ENCODE measurements around the gene WDR86. TPM values are rescaled to one million over a fixed set of nuclear protein-coding genes. Genes with fewer than 3 reads are reported as not detected.

Gene WDR86
- polyA plus RNA-seq, 3 donors = 24.3 to 52.0 (median 39.1) TPM

DNA sequence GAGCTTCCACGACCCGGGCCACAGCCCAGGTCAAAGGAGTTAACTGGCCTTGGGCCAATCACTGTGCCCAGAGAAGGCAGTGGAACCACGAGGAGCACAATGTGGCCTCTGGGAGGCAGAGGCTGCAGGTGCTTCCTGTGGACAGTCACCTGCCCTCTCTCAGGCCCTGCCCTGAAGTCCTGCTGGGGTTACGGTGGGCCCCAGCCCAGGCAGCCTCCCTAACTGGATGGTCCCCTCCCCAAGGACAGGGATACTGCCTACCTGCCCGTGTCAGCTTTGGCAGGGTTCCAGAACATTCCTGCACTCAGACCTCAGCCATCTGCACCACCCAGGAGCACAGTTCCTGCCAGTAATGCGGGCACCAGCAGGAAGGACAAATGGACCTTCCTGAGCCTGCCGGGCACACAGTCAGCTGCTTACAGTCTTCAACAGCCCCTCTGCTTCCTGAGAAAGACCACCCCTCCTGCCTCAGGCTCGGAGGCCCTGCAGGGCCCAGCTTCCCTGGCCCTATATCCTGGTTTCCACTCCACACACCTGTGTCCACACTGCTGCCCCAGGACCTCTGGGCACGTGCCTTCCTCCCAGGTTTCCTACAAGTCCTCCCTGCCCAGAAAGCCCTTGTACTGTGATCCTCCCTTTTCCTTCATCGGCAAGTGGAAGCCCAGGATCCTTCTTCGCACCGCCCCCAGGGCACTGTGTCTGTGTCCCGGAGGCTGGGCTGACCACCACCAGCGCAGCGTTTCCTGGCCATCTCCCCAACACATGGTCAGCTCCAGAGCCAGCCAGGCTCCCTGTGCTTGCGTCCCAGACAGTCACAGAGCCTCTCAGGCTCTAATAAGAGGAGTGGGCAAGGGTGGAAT, 23.3 kb downstream of the WDR86 start:
- DNase-seq (ENCODE audit: extremely low read depth in 1 of 11, low read depth in 9 of 11, low spot score in 4 of 11) = no peak

DNA sequence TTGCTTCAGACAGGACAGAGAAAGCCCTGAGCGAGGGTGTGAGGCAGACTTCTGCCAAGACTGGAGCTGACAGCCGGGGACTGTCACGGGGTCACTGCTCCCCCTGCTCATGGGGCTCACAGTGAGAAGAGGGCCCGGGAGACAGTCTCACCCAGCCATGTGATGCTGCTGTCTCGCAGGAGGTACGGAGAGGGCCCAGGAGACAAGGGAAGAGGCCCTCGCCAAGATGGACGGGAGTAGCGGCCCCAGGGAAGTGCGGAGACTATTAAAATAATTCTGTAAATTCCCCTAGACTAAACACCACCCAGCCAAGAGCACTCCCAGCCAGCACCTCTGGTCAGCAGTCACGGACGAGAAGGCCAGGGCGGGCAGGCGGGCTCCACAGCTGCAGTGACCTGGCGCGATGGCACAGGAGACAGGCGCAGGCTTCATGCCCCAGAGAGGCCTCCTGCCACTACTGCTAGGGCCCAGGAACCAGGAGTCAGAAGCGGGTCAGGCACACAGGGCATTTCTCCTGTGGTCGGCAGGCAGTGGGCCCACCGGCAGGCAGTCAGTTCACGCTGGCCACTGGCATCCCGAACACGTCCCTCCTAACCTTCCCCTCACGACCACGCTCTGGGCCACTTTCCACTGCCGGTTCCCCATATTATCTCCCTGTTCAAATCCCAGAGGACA, 24.1 kb downstream of the WDR86 start:
- DNase-seq (ENCODE audit: extremely low read depth in 1 of 11, low read depth in 9 of 11, low spot score in 4 of 11) = no peak

DNA sequence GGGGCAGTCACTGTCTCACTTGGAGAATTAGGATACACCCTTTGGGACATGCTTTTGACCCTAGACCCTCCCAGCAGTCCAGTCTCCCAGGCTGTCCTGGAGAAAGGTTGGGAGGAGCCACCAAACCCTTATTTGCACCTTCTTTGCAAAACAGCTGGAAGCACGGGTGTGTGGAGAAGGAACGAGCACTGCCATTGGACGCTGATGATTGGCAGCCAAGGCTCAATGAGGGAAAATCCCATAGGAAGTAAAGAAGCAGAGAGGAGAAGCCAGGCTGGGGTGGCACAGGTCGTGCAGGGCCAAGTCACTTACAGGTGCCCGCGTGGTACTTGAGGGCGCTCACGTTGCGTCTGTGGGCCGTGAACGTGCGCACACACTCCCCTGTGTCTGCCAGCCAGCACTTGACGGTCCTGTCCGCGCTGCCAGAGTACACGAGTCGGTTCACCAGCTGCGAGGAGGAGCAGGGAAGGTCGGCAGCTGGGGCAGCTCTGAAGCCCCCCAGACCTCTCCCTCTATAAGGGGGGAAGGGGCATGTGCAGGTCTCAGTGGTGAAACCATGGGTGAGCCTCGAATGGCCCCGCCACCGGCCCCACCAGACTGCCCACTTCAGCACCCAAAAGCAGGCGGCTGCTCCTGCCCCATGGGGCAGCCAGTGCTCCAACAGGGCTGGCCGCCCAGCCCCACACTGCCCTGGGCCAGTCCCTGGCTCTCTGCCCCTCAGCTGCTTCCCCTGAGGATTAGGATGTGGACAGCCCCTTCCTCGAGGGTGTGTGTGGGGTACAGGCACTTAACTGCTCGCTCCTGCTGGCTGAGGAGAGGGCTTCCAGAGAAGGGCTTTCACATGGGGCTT, 24.8 kb downstream of the WDR86 start:
- DNase-seq (ENCODE audit: extremely low read depth in 1 of 11, low read depth in 9 of 11, low spot score in 4 of 11) = no peak

DNA sequence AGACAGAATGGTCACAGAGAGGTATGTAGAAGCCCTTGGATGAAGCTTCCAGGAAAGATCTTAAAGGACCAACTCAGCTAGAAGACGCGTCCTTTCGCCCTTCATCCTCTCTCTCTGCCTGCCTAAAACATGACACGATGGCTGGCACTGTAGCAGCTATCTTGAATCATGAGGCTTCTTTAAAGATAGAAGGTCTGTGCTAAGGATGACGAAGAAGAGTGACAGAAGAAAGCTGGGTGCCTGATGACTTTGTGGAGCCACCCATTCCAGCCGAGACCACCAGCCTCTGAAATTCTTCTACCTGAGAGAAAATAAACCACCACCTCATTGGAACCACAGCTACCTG, 25.5 kb downstream of the WDR86 start:
- DNase-seq (ENCODE audit: extremely low read depth in 1 of 11, low read depth in 9 of 11, low spot score in 4 of 11) = no peak

DNA sequence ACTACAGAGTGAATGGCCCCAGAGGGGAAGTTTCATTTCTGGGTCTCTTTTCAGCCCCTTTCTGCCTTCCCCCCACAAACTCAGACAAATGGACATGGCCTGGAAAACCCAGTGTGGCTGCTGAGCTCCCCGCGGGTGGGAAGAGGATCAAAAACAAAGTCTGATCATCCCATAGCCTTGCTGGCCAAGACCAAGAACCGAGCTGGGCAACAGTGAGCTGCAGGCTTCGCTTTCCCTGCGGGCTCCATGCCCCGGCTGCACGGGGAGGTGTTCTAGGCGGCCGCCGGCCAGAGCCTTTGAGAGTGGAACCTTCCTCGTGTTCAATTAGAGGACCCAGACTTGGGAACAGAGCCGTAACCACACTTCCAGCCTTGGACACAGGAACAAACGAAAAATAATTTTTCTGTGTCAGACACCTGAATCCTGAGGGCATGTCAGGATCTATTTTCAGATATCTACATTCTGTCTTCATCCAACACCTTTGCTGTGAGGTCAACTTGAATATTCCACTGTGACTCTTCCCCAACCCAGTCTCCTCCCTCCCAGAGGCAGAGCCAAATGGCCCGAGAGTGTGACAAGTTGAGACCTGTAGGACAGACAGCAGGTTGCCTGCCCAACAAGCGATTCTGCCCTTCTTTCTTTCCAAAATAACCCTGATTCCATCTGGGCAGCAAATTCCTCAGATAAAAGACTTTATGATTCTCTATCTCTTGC, 26.0 kb downstream of the WDR86 start:
- no peak for DNase-seq (ENCODE audit: extremely low read depth in 1 of 11, low read depth in 9 of 11, low spot score in 4 of 11)

DNA sequence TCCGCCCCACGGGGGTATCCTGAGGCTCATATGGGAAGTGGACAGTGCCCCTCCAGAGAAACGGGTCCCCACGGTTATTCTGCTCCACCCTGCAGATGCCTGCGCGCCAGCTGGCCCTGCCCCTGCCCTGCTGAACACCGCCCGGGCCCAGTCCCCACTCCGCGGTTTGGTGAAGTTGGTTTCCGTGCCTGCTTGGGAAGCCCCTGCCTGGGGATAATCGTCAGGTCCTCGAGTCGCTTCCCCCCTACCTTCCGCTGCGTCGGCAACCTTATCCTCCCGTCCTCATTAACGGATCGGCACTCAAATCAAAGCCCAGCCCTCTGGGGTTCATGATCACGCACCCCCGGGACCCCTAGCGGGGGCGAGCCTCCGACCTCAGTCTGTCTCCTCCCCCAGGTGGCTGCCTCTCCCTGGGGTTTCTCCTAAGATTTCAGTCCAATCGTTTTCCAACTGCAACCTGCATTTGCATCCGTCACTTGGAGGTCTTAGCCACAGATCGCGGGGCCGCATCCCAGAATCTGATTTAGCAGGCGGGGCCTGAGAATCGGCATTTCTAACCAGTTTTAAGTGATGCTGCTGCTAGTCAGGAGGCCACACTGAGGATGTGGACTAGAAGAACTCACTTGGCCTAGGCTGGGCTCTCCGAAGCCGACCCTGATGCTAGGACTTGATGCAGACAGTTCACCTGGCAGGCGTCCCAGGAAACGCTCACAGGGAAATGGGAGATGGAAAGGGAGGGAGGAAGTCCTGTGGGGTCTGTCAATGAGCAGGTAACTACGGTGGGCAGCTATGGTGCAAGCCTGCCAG, 27.6 kb downstream of the WDR86 start:
- no peak for DNase-seq (ENCODE audit: extremely low read depth in 1 of 11, low read depth in 9 of 11, low spot score in 4 of 11)

DNA sequence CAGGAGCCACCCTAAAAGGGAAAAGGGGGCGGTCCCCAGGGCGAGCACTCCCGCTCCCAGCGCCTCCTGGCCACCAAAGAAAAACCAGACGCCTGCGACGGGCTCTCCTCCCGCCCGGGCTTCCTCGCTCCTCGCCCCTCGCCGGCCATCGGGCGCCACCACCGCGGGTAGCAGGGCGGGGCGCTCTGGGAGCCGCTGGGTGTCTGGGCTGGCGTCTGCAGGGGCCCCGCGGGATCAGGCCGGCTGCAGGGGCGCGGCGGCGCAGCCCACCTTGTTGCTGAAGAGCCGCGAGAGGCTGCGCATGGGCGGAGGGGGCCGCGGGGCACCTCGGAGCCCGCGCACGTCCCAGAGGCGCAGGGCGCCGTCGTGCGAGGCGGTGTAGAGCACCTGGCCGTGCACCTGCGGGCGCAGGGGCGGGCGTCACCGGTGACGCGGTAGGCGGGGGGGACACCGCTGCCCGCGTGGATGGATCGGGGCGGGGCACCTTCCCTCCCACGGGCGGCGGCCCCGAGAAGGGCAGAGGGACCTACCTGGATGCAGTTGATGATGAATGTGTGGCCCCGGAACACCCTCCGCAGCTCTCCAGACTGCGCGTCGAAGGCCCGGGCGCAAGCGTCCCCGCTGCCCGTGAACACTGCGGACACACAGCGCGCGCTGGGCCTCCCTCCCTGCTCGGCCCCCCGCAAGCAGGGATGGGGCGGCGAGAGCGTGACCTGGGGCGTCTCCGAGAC, 28.3 kb downstream of the WDR86 start:
- DNase-seq (ENCODE audit: extremely low read depth in 1 of 11, low read depth in 9 of 11, low spot score in 4 of 11) = no peak

DNA sequence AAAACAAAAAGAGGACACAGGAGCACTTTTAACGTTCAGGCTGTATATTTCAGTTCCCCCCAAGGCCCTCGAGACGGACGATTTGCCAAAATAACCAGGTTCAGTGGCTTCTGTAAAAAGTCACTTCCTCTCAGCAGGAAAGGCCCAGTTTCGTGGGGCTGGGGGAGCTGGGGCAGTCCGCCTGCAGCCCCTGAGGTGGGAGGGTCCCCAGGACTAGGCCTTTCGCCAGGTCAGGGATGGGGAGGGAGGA, 28.8 kb downstream of the WDR86 start:
- DNase-seq (ENCODE audit: extremely low read depth in 1 of 11, low read depth in 9 of 11, low spot score in 4 of 11) = no peak

DNA sequence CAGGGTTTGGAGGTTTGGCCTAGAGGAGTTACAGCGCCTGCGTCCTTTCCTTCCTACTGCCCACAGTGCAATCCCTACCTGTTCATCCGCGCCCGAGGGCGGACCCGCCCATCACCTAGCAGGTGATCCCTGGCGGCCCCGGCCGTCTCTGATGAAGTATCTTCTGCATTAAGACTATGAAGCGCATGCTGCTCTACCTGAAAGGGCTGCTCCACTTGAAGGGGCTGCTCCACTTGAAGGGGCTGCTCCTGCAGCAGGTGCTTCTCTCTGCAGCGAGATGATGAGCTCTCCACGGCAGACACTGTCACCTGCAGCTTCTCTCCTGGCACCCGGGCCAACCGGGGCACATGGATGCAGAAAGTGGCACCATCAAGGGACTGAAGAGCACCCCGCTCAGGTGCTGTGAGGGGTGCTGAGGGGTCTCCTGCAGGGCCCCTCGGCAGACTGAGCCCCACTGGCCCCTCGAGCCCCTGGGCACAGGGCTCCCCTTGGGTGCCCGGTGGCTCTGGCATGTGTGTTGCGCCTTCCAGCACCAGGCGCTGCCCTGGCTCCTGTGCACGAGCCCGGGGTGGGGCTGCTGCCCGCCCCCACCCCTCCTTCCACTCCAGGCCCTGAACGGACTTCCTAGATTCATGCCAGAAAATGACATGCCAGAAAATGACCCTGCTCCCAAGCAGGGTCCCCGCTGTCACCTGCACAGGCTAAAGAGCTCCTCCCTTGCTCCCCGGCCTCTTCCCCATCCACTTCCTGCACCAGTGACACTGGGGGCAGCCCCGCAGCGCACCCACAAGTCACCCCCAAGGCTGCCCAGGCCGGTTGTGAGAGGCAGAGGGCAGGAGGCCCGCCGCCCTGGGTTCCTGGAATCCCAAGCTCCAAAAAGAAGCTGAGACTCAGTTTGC, 29.4 kb downstream of the WDR86 start:
- no peak for DNase-seq (ENCODE audit: extremely low read depth in 1 of 11, low read depth in 9 of 11, low spot score in 4 of 11)

DNA sequence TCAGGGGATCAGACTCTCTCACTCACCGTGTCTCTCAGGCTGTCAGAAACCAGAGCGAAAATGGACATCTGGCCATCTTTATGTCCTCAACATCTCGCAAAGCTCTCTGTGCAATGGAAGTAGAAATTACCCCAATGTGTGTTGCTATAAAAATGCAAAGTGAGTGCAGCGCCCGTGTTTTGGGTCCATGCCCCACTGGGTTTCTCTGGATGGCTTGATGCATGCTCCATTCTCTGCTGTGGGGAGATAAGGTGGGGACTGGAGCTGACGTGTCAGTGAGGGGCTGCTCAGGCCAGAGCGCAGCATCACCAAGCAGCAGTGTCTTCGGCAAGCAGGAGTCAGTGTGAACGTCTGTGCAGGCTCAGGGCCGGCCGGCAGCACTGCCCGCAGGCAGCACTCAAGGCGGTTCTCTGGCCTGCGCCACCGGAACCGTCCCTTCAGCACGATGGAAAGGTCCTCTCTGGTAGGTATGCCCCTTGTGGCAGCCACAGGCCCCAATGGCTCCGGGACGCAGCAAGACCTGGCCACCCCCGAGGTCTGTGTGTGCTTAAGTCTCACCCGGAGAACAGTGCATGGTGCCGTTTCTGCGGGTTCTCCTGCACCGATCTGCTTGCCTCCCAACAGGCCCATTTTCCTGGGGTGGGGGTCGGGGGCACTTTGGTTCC, 30.2 kb downstream of the WDR86 start:
- DNase-seq (ENCODE audit: extremely low read depth in 1 of 11, low read depth in 9 of 11, low spot score in 4 of 11) = no peak

DNA sequence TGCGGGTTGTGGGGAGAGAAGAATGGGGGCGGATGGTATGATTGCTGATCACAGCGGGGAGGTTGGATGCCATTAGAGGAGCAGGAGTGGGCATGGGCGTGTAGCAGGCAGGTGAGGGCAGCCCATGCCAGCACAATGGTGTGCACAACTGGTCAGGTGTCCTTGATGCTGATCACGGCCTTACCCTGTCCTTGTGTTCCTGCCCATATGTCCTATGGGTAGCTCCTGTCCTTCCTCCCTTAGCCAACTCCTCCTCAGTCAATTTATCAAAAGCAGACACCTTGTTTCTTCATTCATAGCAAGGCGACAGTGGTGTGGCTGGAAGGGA, 30.7 kb downstream of the WDR86 start:
- no peak for DNase-seq (ENCODE audit: extremely low read depth in 1 of 11, low read depth in 9 of 11, low spot score in 4 of 11)

DNA sequence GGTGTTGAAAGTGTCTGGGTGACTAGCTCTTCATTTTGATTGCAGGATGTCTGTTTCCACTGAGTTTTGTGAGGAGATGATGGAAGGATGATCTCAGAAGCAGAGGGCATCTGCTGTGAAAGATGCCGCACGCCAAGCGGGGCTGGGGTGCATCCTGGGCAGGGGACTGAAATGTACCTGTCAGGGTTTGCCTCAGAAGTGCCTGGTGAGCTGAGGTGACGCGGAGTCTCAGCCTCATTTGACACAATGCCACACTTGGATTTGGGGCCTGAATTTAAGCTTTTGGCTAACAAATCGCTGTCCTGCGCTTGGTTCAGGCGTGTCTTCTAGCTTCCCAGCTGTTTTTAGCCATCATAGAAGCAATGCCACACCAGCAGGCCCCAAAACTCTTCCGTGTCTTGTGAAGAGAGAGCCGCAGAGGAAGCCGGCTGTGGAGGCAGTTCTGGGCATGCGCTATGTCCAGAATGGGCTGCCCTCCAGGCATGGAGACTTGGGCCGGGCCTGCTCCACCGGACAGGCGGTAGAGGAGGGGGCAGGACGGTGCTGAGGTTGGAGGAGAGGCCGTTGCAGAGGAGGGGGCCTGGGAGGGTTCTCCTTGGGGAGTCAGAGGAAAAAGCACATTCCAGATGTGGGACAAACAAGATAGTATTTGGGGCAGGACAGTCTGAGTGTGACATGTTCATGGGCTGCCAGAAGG, 31.2 kb downstream of the WDR86 start:
- DNase-seq (ENCODE audit: extremely low read depth in 1 of 11, low read depth in 9 of 11, low spot score in 4 of 11) = no peak

DNA sequence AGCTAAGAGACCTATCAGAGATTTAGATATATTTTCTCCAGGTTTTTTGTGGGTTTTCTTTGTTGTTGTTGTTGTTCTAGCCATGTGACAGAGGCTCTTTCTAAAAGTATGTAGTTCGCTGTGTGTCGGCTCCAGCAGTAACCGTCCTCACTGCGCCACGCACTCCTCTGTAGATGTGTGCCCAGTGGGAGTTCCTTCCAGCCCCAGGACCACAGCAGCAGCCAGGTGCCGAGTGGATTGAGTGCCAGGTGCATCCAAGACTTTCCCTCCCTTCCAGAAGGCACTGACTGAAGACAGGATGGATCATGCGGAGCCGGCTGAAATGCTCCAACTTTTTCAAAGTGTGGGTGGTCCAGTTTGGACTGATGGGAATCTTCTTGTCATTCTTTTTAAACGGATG, 31.8 kb downstream of the WDR86 start:
- no peak for DNase-seq (ENCODE audit: extremely low read depth in 1 of 11, low read depth in 9 of 11, low spot score in 4 of 11)

DNA sequence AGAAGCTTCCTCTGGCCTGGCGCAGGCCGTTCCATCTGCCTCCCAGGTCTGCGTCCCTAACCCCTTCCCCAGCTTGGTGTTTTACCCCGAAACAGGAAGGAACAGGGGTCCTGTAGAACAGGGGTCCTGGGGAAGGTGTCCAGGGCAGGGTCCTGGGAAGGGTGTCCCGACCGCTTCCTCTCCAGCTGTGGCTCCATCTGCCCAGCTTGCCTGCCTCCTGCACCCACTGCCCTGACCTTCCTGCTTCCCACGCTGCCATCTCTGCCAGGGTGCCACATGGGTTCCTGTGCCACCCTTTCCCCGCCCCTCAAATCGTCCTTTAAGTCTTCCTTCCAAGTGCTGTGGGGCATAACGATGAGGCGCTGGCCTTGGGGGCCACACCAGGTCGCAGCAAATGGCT, 32.4 kb downstream of the WDR86 start:
- DNase-seq (ENCODE audit: extremely low read depth in 1 of 11, low read depth in 9 of 11, low spot score in 4 of 11) = no peak

DNA sequence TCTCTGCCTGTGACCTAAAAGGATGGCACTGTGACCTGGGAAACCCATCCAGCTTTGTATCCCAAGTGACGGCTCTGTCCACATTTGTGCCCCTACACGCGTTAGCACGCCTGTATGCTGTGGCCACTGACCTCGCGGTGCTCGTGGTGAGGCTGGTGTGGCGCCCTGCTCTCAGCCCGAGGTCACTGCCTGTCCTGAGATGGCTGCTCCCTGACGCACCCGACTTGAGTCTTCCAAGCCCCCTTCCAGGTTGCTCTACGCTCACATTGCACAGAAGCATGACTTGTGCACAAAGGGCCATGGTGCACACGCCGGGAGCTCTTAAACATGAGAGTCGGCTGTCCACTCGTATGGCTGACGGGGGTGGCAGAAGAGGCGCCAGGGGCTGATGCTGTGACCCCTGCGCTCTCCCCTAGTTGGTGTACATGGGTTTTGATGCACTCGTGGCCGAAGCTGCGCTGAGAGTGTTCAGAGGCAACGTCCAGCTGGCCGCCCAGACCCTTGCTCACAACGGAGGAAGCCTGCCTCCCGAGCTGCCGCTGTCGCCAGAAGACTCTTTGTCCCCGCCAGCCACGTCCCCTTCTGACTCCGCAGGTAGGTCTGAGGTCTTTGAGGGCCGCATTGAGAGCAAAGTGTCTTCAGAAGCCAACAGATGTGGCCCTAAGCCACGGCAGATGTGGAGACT, 33.5 kb downstream of the WDR86 start:
- DNase-seq (ENCODE audit: extremely low read depth in 1 of 11, low read depth in 9 of 11, low spot score in 4 of 11) = no peak
